Stimulated activated CD8-positive, alpha-beta memory T cell treated with anti-CD3 and anti-CD28 coated beads, Interleukin-4, amount 100 ng/mL, for 1 hour (primary cell): Measurements from ENCODE around the gene PPM1A.
A peak's percentile ranks its signal among the peaks of the same experiment; 100 is the strongest.
"Not testable (repeated sequence)": the region's sequence is repeated elsewhere in the genome, so short reads cannot be mapped to it uniquely, and the experiment has no call there.

ENCODE experiments used
- DNase-seq, 2 donors: peaks; one replicate each; pipeline ENCODE4 v3.0.0-alpha.2; 2020; ENCODE audit warnings: low read depth in 2 of 2, low spot score in 1 of 2

PPM1A gene

DNA sequence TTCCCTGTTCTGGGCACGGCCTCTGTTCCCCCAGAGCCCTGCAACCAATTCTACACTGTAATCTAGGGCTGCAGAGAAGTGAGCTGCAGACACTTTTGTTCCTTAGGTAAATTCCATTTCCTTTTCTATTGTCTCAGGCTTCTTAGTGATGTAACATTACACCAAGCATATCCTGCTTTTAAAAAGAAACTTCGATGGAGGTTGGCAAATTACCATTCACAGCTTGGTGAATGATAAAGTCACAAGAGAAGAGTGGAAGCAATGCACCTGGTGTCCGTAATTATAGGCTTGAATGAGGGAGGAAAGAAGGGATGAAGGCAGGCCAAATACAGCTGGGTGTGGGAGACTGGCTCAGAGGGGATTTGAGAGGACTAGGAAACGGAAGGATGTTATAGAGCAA lies 68.6 kb downstream of the PPM1A start:
- DNase-seq, result no peak

DNA sequence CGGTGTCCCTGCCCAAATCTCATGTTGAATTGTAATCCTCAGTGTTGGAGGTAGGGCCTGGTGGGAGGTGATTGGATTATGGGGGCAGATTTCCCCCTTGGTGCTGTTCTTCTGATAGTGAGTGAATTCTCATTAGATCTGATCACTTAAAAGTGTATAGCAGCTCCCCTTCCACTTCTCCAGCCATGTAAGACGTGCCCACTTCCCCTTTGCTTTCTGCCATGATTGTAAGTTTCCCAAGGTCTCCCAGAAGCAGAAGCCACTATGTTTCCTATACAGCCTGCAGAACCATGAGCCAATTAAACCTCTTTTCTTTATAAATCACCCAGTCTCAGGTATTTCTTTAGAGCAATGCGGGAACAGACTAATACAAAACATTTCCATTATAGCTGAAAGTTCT lies 71.8 kb downstream of the PPM1A start:
- not testable (repeated sequence) for DNase-seq

DNA sequence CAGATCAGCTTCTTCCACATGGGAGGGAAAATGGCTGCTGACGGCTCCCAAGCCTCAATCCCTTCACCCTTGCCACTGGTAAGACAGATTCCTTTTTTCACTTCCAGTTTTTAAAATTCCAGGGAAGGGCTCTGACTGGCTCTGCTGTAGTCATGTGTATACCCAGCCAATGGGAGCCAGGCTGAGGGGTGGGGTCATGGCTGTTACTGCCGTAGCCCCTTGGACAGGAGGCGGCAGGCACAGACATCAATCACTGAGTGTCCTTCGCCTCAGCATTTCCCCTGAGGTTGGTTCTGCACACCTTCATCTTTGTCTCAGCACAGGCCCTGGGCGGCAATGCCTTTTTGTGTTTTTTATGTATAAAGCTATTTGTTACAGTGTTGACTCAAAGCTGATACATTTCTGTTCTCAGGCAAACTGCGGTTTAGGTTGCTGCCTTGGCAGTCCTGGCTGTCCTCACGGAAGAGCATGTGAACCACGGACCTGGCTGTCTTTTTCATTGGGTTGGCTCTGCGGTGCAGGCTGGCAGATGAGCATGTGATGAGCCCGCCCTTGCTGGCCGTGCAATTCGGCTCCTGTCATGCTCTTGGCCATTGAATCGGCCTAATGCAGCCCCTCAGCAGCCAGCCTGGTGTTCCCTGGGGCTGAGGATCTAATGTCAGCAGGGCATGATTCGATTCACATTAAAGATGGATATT lies 74.3 kb downstream of the PPM1A start:
- DNase-seq, result no peak

DNA sequence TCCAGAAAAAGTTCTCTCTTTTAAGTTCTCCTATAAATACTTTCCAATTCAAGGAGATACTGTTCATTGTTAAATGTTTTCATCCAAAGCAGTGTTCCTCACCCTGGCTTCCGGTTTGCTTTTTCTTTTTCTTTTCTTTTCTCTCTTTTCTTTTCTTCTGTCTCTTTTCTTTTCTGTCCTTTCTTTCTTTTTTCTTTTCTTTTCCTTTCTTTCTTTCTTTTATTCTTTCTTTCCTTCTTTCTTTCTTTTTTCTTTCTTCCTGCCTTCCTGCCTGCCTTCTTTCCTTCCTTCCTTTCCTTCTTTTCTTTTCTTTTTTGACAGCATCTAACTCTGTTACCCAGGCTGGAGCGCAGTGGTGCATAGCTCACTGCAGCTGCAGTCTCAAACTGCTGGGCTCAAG lies 75.8 kb downstream of the PPM1A start:
- DNase-seq, result no peak

DNA sequence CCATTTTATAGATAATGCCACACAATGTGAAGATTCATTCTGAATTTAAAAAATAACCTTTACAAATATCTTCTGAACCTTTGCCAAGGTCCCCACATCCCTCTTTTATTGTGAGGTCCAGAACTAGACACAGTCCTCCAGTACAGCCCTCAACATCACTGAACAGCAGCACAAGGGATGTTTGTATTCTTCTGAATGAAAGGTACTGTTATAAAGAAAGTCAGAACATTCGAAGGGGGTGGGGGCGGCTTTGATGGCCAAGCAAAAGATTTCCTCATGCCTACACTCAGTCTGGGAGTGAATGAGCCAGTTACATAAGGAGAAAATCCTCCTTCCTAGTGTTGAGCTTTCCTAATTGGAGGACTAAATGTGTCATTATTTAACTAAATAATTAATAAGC lies 77.3 kb downstream of the PPM1A start:
- no peak for DNase-seq

DNA sequence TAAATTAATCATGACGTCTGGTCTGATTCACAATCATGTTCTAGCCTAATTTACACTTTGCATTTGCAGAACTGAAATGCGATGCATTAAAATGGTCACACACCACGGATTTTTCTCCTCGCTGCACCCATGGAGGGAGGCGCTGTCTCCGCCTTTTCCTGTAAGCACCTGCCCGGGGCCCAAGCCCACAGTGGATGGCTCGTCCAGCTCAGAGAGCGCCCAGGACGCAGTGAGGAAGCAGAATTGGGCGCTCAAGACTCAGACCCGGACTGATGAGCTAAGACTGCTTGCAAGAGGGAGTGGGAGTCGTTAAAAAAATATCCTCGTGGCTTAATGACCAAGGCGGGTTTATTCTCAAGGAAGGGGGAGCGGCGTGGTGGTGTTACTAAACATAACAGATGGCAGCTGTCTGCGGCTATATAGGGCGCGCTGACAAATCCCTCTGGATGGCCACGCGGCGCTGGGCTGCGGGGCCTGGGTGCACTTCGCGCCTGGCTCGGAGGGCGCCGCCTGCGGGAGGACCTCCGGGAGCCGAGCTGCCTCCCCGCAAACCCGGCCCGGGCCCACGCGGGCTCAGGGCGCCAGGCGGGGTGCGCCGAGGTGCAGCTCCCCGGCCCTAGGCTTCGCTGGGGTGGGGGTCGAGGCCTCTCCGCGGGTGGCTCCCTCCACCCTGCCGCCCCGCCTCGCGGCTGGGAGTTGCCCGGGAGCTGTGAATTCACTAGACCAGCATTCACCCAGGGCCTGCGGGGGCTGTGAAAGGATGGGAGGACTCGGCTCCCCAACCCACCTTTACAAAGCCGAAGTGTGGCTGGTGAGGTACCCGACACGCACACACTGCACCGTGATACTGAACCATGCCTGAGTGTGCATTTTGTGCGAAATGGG lies 78.7 kb downstream of the PPM1A start:
- DNase-seq, result no peak

DNA sequence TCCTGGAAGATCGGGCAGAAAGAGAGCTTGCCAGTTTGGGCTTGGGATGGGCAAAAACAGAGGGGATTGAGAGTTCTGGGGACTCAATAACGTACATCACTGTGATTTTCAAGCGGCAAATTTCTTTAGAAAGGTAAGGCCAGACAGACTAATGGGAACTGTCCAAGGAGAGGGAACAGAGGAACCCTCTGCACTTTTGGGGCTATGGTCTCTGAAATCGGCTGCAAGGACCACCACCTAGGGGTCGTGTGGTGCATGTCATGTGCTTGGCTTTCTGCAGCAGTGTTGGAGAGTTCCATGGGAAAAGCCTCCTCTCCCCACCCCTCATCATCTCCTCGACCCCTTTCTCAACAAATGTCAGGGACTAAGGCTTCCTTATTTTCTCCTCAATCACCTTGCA lies 79.6 kb downstream of the PPM1A start:
- no peak for DNase-seq

DNA sequence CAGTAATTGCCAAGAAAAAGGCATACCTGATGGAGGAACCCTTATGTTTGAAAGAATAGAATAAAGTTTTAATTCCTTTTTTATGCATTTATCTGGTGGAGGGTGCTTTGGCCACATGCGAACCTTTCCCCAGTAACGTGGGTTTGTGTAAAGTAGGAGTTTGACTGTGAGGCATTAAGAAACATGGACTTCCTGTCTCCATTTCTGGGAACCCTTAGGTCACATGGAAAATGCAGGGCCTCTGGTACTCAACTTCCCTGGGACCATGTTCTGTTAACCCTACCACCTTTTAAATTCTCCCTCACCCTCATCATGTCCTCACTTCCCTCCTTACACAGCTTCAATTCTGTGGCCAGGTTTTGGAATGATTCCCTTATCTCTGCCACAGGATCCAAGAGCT lies 80.3 kb downstream of the PPM1A start:
- no peak for DNase-seq

DNA sequence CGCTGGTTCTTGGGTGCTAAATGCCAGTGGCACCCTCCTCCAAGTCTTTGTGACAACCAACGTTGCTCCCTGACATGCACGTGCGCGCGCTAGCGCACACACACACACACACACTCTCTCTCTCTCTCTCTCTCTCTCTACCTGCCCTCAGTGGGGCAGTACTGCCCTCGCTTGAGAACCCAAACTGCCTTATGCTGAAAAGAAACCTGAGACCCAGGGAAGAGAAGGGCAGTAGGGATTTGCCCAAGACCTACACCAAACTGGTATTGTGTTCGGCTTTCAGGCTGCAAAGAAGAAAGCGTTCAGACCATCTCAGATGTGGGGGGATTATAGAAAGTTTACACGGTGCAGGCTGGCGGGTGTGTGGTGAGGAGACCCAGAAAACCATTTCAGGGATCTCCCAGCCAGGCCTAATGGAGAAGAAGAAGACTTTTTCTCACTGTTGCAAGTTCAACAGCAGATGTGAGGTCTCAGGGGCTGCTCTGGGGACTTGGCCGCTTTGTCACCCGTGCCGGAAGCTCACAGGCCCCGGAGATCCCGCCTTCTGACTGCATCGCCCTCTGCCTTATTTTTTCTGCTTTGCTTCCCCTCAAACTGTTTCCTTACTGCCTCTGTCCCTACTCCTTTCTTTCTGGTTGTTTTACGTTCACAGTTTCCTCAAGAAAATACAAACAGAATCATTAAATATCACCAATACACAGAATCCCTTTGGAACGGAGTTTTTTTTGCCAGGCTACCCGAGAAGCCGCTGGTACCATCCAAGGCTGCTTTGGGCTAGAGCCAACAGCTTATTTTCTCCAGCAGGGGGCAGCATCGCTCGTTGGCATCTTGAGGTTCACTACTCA lies 82.4 kb downstream of the PPM1A start:
- DNase-seq, result peak; percentile 53 to 60

DNA sequence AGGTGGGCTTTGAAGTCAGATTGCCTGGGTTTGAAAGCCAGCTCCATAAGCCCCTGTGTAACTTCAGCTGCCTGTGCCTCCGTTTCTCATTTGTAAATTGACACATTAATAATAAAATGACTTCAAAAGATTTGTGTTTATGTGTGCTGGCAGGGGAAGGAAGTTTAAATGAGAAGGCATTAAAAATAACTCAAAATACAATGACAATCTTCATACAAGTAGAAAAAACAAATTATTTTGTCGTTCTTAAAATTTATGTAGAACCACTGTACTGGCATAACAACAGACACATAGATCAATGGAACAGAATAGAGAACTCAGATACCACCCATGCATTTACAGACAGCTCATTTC lies 83.0 kb downstream of the PPM1A start:
- DNase-seq, result no peak

DNA sequence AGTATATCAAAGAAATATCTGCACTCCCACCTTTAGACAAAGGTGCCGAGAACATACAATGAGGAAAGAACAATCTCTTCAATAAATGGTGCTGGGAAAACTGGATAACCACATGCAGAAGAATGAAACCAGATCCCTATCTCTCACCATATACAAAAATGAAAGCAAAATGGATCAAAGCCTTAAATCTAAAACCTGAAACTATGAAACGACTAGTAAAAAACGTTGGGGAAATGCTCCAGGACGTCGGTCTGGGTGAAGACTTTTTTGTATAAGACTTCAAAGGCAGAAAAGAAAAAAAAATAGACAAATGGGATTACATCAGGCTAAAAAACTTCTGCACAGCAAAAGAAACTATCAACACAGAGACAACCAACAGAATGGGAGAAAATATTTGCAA lies 83.8 kb downstream of the PPM1A start:
- DNase-seq, result no peak

DNA sequence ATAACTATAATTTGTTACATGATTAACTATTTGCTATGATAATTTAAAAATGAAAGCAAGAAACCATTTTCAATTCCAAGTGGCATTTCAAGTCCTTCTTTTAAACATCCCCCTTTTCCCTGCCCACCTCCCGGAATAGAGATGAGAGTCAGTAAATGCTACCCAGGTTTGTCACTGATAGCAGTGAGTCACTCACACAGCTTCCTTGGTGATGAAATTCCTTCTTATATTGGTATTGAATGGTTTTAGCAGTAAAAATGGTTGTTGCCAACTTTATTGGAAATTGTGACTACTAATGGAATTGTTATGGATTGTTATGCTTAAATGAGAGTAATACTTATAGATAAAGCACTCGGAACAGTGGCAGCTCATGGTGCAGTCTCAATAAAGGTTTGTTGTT lies 90.5 kb downstream of the PPM1A start:
- DNase-seq, result no peak

DNA sequence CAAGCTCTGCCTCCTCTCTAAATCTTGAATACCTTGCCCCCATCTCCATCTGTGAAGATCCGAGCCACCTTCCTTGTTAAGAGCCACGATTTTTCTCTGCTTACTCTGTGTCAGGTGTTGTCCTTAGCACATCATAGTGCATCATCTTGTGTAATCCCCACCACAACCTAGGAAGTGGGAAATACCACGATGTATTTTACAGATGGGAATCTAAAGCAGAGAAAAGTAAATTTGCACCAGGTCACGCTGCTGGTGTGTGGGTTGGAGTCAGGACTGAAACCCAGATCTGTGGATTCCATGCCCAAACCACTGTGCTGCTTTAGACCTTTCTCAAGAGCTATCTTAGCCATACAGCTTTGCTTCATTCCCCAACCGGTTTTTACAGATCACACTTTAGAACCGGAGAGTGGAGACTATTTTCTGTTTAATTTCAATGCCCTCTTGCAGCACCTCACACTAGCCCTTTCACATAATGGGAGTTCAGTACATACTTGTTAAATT lies 94.6 kb downstream of the PPM1A start:
- DNase-seq, result no peak

DNA sequence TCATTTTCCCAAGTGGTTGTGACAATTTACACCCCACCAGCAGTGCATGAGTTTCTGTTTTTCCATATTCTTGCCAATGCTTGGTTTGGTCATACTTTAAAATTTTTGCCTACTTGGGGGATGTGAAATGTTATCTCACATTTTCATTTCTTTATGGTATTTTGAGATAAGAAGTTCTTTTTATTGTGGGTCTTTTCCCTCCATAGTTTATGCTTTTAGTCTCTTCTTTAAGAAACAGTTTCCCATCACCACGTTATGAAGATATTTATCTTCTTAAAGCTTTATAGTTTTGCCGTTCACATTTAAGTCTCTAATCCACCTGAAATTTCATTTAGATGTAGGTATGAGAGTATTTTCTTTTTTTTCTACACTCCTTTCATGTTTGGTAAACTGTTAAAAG lies 95.7 kb downstream of the PPM1A start:
- no peak for DNase-seq

DNA sequence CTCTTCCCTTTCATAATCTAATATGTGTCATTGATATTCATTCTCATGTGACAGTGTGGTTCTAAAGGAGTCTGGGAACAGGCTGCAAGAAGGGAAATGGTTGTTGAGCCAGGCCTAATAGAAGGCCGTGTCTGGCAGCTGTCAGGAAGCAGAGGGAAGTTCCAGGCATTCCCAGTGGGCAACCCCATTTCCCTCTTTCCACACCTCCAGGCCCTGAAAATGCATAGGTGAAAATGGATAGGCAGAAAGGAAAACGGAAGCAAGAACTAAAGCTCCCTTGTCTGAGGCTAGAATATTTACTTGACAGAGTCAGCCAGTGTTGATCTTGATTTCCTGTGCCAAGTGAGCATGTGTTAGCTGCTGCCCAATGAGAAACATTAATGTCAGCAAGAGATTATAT lies 97.7 kb downstream of the PPM1A start:
- DNase-seq, result no peak

DNA sequence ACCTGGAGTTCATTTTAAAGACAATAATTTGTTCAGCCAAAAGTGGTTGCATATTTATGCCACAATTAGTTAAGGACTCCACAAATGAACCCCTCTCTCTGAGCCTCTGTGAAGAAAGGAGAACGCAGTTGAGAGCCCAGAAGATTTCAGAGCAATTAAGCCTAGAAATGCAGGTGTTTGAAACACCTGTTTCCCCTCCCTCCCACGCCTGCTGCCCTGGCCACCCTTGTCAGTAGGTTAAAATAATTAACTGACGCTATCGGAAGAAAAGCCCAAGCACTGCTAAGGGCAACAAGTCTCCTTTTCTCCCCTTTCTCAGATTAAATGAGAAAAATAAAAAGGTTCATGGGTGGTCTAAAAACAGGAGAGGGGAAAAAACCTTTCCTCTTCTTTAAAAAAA lies 99.2 kb downstream of the PPM1A start:
- DNase-seq, result no peak
